HEK293 (cell line): Measurements from ENCODE around the gene ZNF609.

Source experiments
- CTCF ChIA-PET: fragments of 350-600 bp; formaldehyde crosslinking; extraction: SDS; loops from one replicate; lab custom pipeline; 2021; ENCODE audit warnings: antibody characterized with exemption; lab: Yijun Ruan, JAX
- POLR2A ChIA-PET: fragments of 300-600 bp; formaldehyde crosslinking; extraction: SDS; loops from one replicate; lab custom pipeline; 2020; ENCODE audit warnings: antibody characterized with exemption, inconsistent platforms; lab: Yijun Ruan, JAX
- H3K27ac ChIP-seq: fragments of 200-500 bp; sonication (Bioruptor generic); 2 replicates; pipeline ENCODE4 v1.5.1; 2014; ENCODE audit warnings: low read depth, low read length, control low read depth, inconsistent platforms; ENCODE audit errors: extremely low read depth
- H3K36me3 ChIP-seq, 2 experiments: fragments of 200-500 bp in 1 of 2; sonication (Bioruptor generic) in 1 of 2; 1 replicate in 1 of 2; 2 replicates in 1 of 2; pipeline ENCODE4 v1.5.1; 2014 to 2017; ENCODE audit warnings: inconsistent platforms in 2 of 2, low read length in 2 of 2; ENCODE audit not compliant: control insufficient read depth in 2 of 2, insufficient read depth in 1 of 2
- H3K4me1 ChIP-seq: fragments of 200-500 bp; sonication (Bioruptor generic); 2 replicates; pipeline ENCODE4 v1.5.1; 2014; ENCODE audit warnings: mild to moderate bottlenecking, low read length, inconsistent platforms; ENCODE audit not compliant: control insufficient read depth, insufficient read depth
- H3K4me3 ChIP-seq: 2 replicates; pipeline ENCODE4 v1.5.1; 2011; ENCODE audit warnings: low read depth, mild to moderate bottlenecking, control low read depth, low read length, moderate library complexity
- H3K9me3 ChIP-seq: fragments of 200-500 bp; sonication (Bioruptor generic); 2 replicates; pipeline ENCODE4 v1.5.1; 2014; ENCODE audit warnings: low read depth, low read length, inconsistent platforms; ENCODE audit not compliant: control insufficient read depth, insufficient read depth
- BCL11B ChIP-seq: fragments of 450-650 bp; formaldehyde crosslinking; IDR thresholded peaks from 2 replicates; pipeline ENCODE4 v1.5.1; 2016; ENCODE audit warnings: low read depth, missing biosample characterization, missing genetic modification characterization
- GFI1B ChIP-seq: fragments of 450-650 bp; formaldehyde crosslinking; IDR thresholded peaks from 2 replicates; pipeline ENCODE4 v1.5.1; 2016; ENCODE audit warnings: missing biosample characterization, missing genetic modification characterization
- IKZF3 ChIP-seq: fragments of 450-650 bp; IDR thresholded peaks from 2 replicates; pipeline ENCODE4 v1.5.0; 2018; ENCODE audit warnings: missing biosample characterization, mild to moderate bottlenecking, missing genetic modification characterization, moderate library complexity
- PRDM6 ChIP-seq: fragments of 450-650 bp; formaldehyde crosslinking; IDR thresholded peaks from 2 replicates; pipeline ENCODE4 v1.5.1; 2017; ENCODE audit warnings: missing biosample characterization, missing genetic modification characterization
- ZBTB20 ChIP-seq: fragments of 450-650 bp; formaldehyde crosslinking; IDR thresholded peaks from 2 replicates; pipeline ENCODE4 v1.5.1; 2016; ENCODE audit warnings: missing biosample characterization, missing genetic modification characterization
- ZBTB26 ChIP-seq: fragments of 450-650 bp; formaldehyde crosslinking; optimal IDR thresholded peaks from 2 replicates; pipeline ENCODE3; 2016; ENCODE audit warnings: missing biosample characterization, mild to moderate bottlenecking, missing genetic modification characterization
- ZBTB44 ChIP-seq: fragments of 450-650 bp; IDR thresholded peaks from 2 replicates; pipeline ENCODE4 v1.5.1; 2018; ENCODE audit warnings: missing biosample characterization, mild to moderate bottlenecking, missing genetic modification characterization
- ZBTB7A ChIP-seq: fragments of 450-650 bp; formaldehyde crosslinking; IDR thresholded peaks from 2 replicates; pipeline ENCODE4 v1.5.1; 2016; ENCODE audit warnings: low read depth, missing biosample characterization, missing genetic modification characterization
- ZBTB8A ChIP-seq: fragments of 450-650 bp; formaldehyde crosslinking; IDR thresholded peaks from 2 replicates; pipeline ENCODE4 v1.5.1; 2016; ENCODE audit warnings: missing biosample characterization, missing genetic modification characterization
- ZFP37 ChIP-seq: fragments of 450-650 bp; formaldehyde crosslinking; IDR thresholded peaks from 2 replicates; pipeline ENCODE4 v1.5.1; 2016; ENCODE audit warnings: missing biosample characterization, missing genetic modification characterization
- ZNF24 ChIP-seq: fragments of 450-650 bp; formaldehyde crosslinking; IDR thresholded peaks from 2 replicates; pipeline ENCODE4 v1.5.1; 2016; ENCODE audit warnings: missing biosample characterization, missing genetic modification characterization
- ZNF280D ChIP-seq: fragments of 450-650 bp; formaldehyde crosslinking; IDR thresholded peaks from 2 replicates; pipeline ENCODE4 v1.5.1; 2016; ENCODE audit warnings: missing biosample characterization, missing genetic modification characterization
- ZNF341 ChIP-seq: fragments of 450-650 bp; formaldehyde crosslinking; IDR thresholded peaks from 2 replicates; pipeline ENCODE4; 2016; ENCODE audit warnings: low read depth, missing biosample characterization, missing genetic modification characterization
- ZNF391 ChIP-seq: fragments of 450-650 bp; formaldehyde crosslinking; IDR thresholded peaks from 2 replicates; pipeline ENCODE4 v1.5.1; 2016; ENCODE audit warnings: low read depth, missing biosample characterization, missing genetic modification characterization, borderline replicate concordance
- ZNF488 ChIP-seq: fragments of 450-650 bp; formaldehyde crosslinking; IDR thresholded peaks from 2 replicates; pipeline ENCODE4 v1.5.1; 2016; ENCODE audit warnings: missing biosample characterization, missing genetic modification characterization
- ZNF513 ChIP-seq: fragments of 450-650 bp; IDR thresholded peaks from 2 replicates; pipeline ENCODE4 v1.5.1; 2018; ENCODE audit warnings: missing biosample characterization, missing genetic modification characterization
- ZNF548 ChIP-seq: fragments of 450-650 bp; formaldehyde crosslinking; IDR thresholded peaks from 2 replicates; pipeline ENCODE4 v1.5.1; 2016; ENCODE audit warnings: missing biosample characterization, missing genetic modification characterization
- ZNF571 ChIP-seq: fragments of 450-650 bp; formaldehyde crosslinking; IDR thresholded peaks from 2 replicates; pipeline ENCODE4 v1.5.0; 2017; ENCODE audit warnings: missing biosample characterization, missing genetic modification characterization
- ZNF701 ChIP-seq: fragments of 450-650 bp; formaldehyde crosslinking; IDR thresholded peaks from 2 replicates; pipeline ENCODE4 v1.5.1; 2016; ENCODE audit warnings: missing biosample characterization, missing genetic modification characterization
- ZNF837 ChIP-seq: fragments of 450-650 bp; formaldehyde crosslinking; IDR thresholded peaks from 2 replicates; pipeline ENCODE4 v1.5.1; 2016; ENCODE audit warnings: missing biosample characterization, missing genetic modification characterization
- ZNF843 ChIP-seq: fragments of 450-650 bp; formaldehyde crosslinking; IDR thresholded peaks from 2 replicates; pipeline ENCODE4 v1.5.1; 2016; ENCODE audit warnings: missing biosample characterization, missing genetic modification characterization

Gene ZNF609

GRCh38 chr15:64430000-64430735, 30.2 kb upstream of the ZNF609 start (continued):
- TF ChIP-seq PRDM6 (tag by site-specific recombination) (peak; percentile 97), ZNF24 (tag by site-specific recombination) (peak; percentile 65; the same call in 1 of the 2 replicates), ZBTB44 (peak; percentile 99), ZBTB20 (tag by site-specific recombination) (no peak), ZBTB8A (tag by site-specific recombination) (peak; percentile 51), ZNF488 (tag by site-specific recombination) (peak; percentile 61), IKZF3 (tag by site-specific recombination) (peak; percentile 97), ZBTB7A (tag by site-specific recombination) (no peak), ZNF701 (tag by site-specific recombination) (no peak), GFI1B (0 out of 2 replicates have a peak, but pooled peaks have one; percentile 47), ZNF837 (tag by site-specific recombination) (no peak), ZNF280D (tag by site-specific recombination) (no peak), BCL11B (peak; percentile 64; the same call in 1 of the 2 replicates)
- TF ChIP-seq, all 188 proteins: peak for 23

- ChIA-PET CTCF (no interaction called here), POLR2A (no interaction called here)
- no peak overlapping the region for H3K27ac ChIP-seq
- no peaks in the 10 kb centered on the region for H3K9me3 ChIP-seq
- H3K4me3 ChIP-seq = no peak overlapping the region
- H3K36me3 ChIP-seq = no peaks in the 10 kb centered on the region
- no peak for TF ChIP-seq ZFP37 (tag by site-specific recombination)
- H3K4me1 ChIP-seq = no peaks in the 10 kb centered on the region
Measured at GRCh38 chr15:64437982-64438381, 22.4 kb upstream of the ZNF609 start.

- Histone ChIP-seq H3K4me1 (no peaks in the 10 kb centered on the region; the same call in 1 of the 2 replicates), H3K36me3 (no peaks in the 10 kb centered on the region), H3K27ac (no peak overlapping the region), H3K4me3 (no peak overlapping the region), H3K9me3 (no peaks in the 10 kb centered on the region)
- CTCF ChIA-PET = interaction anchor here (0.7 kb wide), 1 partner anchor 244 kb away, joined by 3 read pairs; no protein-coding TSS in a partner anchor
- POLR2A ChIA-PET = no interaction called here
- TF ChIP-seq ZNF548 (tag by site-specific recombination) = no peak
- TF ChIP-seq ZNF341 = no peak
- no peak for TF ChIP-seq ZNF843 (tag by site-specific recombination)
- TF ChIP-seq ZBTB26 (tag by site-specific recombination) = no peak
- no peak for TF ChIP-seq ZNF391
- no peak for TF ChIP-seq ZNF571 (tag by site-specific recombination)
- TF ChIP-seq ZNF513 (tag by site-specific recombination) = no peak
Measured at GRCh38 chr15:64438653-64439447, 21.5 kb upstream of the ZNF609 start.
